SK-N-SH treated with all-trans-retinoic acid at 6 μM for 48 hours (cell line): ENCODE measurements around the gene GPC3.

Experiments
- ATAC-seq: fragments of 200-7000 bp; cut with Tn5 transposase; 3 replicates; pipeline ENCODE4 v1.9.1; 2020; ENCODE audit warnings: mild to moderate bottlenecking, moderate library complexity
- ARNTL ChIP-seq: fragments of 450-650 bp; formaldehyde crosslinking; IDR thresholded peaks from 2 replicates; pipeline ENCODE4 v1.5.0; 2020; ENCODE audit warnings: low read depth, mild to moderate bottlenecking, moderate library complexity, borderline replicate concordance
- CREB5 ChIP-seq: fragments of 250-450 bp; sonication (Bioruptor Pico); IDR thresholded peaks from 2 replicates; pipeline ENCODE4 v1.5.1; 2020; ENCODE audit warnings: low read depth, mild to moderate bottlenecking, moderate library complexity
- CSDC2 ChIP-seq: fragments of 250-450 bp; sonication (Bioruptor Pico); IDR thresholded peaks from 2 replicates; pipeline ENCODE4 v1.5.0; 2020; ENCODE audit warnings: mild to moderate bottlenecking, moderate library complexity
- CSRNP3 ChIP-seq: fragments of 250-450 bp; sonication (Bioruptor Pico); IDR thresholded peaks from 2 replicates; pipeline ENCODE4 v1.5.1; 2021; ENCODE audit warnings: mild to moderate bottlenecking, moderate library complexity
- ESRRG ChIP-seq: fragments of 250-450 bp; sonication (Bioruptor Pico); IDR thresholded peaks from 2 replicates; pipeline ENCODE4 v1.6.1; 2021; ENCODE audit warnings: mild to moderate bottlenecking
- GLIS3 ChIP-seq: fragments of 250-450 bp; sonication (Bioruptor Pico); IDR thresholded peaks from 2 replicates; pipeline ENCODE4 v1.5.0; 2020; ENCODE audit warnings: mild to moderate bottlenecking, moderate library complexity
- ISL1 ChIP-seq: fragments of 250-450 bp; sonication (Bioruptor Pico); IDR thresholded peaks from 2 replicates; pipeline ENCODE4 v2.1.2; 2022; ENCODE audit warnings: mild to moderate bottlenecking, moderate library complexity
- OSR1 ChIP-seq: fragments of 250-450 bp; sonication (Bioruptor Pico); IDR thresholded peaks from 2 replicates; pipeline ENCODE4 v1.8.0; 2022; ENCODE audit warnings: moderate library complexity, mild to moderate bottlenecking, inconsistent platforms
- PPARA ChIP-seq: fragments of 250-450 bp; sonication (Bioruptor Pico); IDR thresholded peaks from 2 replicates; pipeline ENCODE4 v1.5.0; 2020; ENCODE audit warnings: mild to moderate bottlenecking, borderline replicate concordance
- RARB ChIP-seq: fragments of 250-450 bp; sonication (Bioruptor Pico); IDR thresholded peaks from 2 replicates; pipeline ENCODE4 v1.8.0; 2021; ENCODE audit warnings: mild to moderate bottlenecking, moderate library complexity
- SNAI2 ChIP-seq: fragments of 250-450 bp; sonication (Bioruptor Pico); IDR thresholded peaks from 2 replicates; pipeline ENCODE4 v1.5.0; 2020; ENCODE audit warnings: mild to moderate bottlenecking, moderate library complexity
- TCF4 ChIP-seq: fragments of 250-450 bp; sonication (Bioruptor Pico); IDR thresholded peaks from 2 replicates; pipeline ENCODE4 v1.8.0; 2021; ENCODE audit warnings: mild to moderate bottlenecking, moderate library complexity, borderline replicate concordance
- TOX ChIP-seq: fragments of 250-450 bp; sonication (Bioruptor Pico); IDR thresholded peaks from 2 replicates; pipeline ENCODE4 v1.8.0; 2021; ENCODE audit warnings: mild to moderate bottlenecking, moderate library complexity, borderline replicate concordance
- TSHZ2 ChIP-seq: fragments of 250-450 bp; sonication (Bioruptor Pico); IDR thresholded peaks from 2 replicates; pipeline ENCODE4 v1.5.0; 2020; ENCODE audit warnings: mild to moderate bottlenecking, moderate library complexity
- ZC3H10 ChIP-seq: fragments of 250-450 bp; sonication (Bioruptor Pico); IDR thresholded peaks from 2 replicates; pipeline ENCODE4 v1.5.1; 2021; ENCODE audit warnings: mild to moderate bottlenecking, moderate library complexity
- ZFP3 ChIP-seq: fragments of 250-450 bp; sonication (Bioruptor Pico); IDR thresholded peaks from 2 replicates; pipeline ENCODE4 v1.5.0; 2020; ENCODE audit warnings: mild to moderate bottlenecking, moderate library complexity
- ZFP30 ChIP-seq: fragments of 450-650 bp; formaldehyde crosslinking; IDR thresholded peaks from 2 replicates; pipeline ENCODE4 v1.5.0; 2022; ENCODE audit warnings: mild to moderate bottlenecking, moderate library complexity
- ZNF565 ChIP-seq: fragments of 450-650 bp; formaldehyde crosslinking; conservative IDR thresholded peaks from 2 replicates; pipeline ENCODE4 v1.5.0; 2020; ENCODE audit warnings: low read depth, mild to moderate bottlenecking, moderate library complexity
- ZNF70 ChIP-seq: fragments of 450-650 bp; formaldehyde crosslinking; IDR thresholded peaks from 2 replicates; pipeline ENCODE4 v1.5.0; 2020; ENCODE audit warnings: mild to moderate bottlenecking, moderate library complexity
- ZNF8 ChIP-seq: fragments of 450-650 bp; formaldehyde crosslinking; IDR thresholded peaks from 2 replicates; pipeline ENCODE4 v1.5.0; 2020; ENCODE audit warnings: mild to moderate bottlenecking, moderate library complexity
- TF ChIP-seq, protein P1 (sequence below): fragments of 250-450 bp; sonication (Bioruptor Pico); IDR thresholded peaks from 2 replicates; pipeline ENCODE4 v1.8.0; 2021; ENCODE audit warnings: low read depth, mild to moderate bottlenecking, moderate library complexity, borderline replicate concordance
- TF ChIP-seq, protein P2 (sequence below): fragments of 250-450 bp; sonication (Bioruptor Pico); IDR thresholded peaks from 2 replicates; pipeline ENCODE4 v1.8.0; 2020; ENCODE audit warnings: mild to moderate bottlenecking, moderate library complexity, borderline replicate concordance

GPC3 gene

DNA sequence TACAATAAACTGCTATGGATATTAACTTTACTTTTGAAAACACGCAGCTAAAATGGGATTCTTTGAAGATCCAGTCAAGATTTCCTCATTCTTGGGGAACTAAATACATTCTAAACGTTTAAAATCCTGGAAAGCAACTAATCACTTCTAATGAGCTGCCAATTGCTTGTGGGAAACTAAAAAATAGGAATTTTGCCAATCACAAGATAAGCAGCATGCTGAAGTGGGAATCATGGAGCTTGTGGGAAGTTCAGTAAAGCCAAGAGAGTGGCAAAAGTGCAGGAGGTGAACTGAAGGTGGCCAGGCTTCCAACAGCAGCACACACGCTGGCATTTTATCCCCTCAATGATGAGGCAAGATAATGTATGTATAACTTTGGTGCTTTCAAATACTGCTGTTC is 133.0 kb downstream of the GPC3 start:
- TF ChIP-seq RARB = no peak
- TF ChIP-seq ISL1 (CRISPR knock-in tag) = no peak
- no peak for TF ChIP-seq ZC3H10 (CRISPR knock-in tag)
- no peak for TF ChIP-seq ZFP3 (CRISPR knock-in tag)
- TF ChIP-seq CSDC2 (CRISPR knock-in tag) = no peak
- TF ChIP-seq, protein P1, sequence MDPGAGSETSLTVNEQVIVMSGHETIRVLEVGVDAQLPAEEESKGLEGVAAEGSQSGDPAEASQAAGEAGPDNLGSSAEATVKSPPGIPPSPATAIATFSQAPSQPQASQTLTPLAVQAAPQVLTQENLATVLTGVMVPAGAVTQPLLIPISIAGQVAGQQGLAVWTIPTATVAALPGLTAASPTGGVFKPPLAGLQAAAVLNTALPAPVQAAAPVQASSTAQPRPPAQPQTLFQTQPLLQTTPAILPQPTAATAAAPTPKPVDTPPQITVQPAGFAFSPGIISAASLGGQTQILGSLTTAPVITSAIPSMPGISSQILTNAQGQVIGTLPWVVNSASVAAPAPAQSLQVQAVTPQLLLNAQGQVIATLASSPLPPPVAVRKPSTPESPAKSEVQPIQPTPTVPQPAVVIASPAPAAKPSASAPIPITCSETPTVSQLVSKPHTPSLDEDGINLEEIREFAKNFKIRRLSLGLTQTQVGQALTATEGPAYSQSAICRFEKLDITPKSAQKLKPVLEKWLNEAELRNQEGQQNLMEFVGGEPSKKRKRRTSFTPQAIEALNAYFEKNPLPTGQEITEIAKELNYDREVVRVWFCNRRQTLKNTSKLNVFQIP = no peak
- TF ChIP-seq TCF4 (CRISPR knock-in tag) = no peak
- TF ChIP-seq OSR1 (CRISPR knock-in tag) = no peak
- no peak for TF ChIP-seq ZNF565 (CRISPR knock-in tag)
- no peak for TF ChIP-seq TOX (CRISPR knock-in tag)
- TF ChIP-seq CREB5 (CRISPR knock-in tag) = no peak
- no peak for TF ChIP-seq ZNF70 (CRISPR knock-in tag)
- TF ChIP-seq GLIS3 (CRISPR knock-in tag) = no peak
- no peak for TF ChIP-seq ZFP30
- no peak for TF ChIP-seq TSHZ2 (CRISPR knock-in tag)
- no peak for TF ChIP-seq ESRRG (CRISPR knock-in tag)
- TF ChIP-seq PPARA (CRISPR knock-in tag) = no peak
- no peak for TF ChIP-seq SNAI2
- TF ChIP-seq ARNTL = no peak
- no peak for TF ChIP-seq CSRNP3
- TF ChIP-seq, all 23 proteins: peak for 0
- no peak for ATAC-seq

GRCh38 chrX:133850399-133850798 is 135.0 kb downstream of the GPC3 start:
- no peak for ATAC-seq
- TF ChIP-seq ESRRG (CRISPR knock-in tag) (no peak), CSDC2 (CRISPR knock-in tag) (no peak), TSHZ2 (CRISPR knock-in tag) (no peak), ZNF8 (CRISPR knock-in tag) (no peak)
- TF ChIP-seq, protein P2, sequence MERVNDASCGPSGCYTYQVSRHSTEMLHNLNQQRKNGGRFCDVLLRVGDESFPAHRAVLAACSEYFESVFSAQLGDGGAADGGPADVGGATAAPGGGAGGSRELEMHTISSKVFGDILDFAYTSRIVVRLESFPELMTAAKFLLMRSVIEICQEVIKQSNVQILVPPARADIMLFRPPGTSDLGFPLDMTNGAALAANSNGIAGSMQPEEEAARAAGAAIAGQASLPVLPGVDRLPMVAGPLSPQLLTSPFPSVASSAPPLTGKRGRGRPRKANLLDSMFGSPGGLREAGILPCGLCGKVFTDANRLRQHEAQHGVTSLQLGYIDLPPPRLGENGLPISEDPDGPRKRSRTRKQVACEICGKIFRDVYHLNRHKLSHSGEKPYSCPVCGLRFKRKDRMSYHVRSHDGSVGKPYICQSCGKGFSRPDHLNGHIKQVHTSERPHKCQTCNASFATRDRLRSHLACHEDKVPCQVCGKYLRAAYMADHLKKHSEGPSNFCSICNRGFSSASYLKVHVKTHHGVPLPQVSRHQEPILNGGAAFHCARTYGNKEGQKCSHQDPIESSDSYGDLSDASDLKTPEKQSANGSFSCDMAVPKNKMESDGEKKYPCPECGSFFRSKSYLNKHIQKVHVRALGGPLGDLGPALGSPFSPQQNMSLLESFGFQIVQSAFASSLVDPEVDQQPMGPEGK = no peak
- TF ChIP-seq, protein P1 = no peak
